A549 (cell line): ENCODE results near the gene UFM1. TPM values are rescaled to one million over a fixed set of nuclear protein-coding genes. Genes with fewer than 3 reads are reported as not detected.

ENCODE experiments used
- ATAC-seq, 2 experiments: fragments of 200-7000 bp in 1 of 2; fragments of >200 bp in 1 of 2; cut with Nextera tagmentation in 1 of 2; cut with Tn5 transposase in 1 of 2; 3 replicates each; pipeline versions ENCODE4 v1.8.0 to v1.9.1; 2018 to 2020; ENCODE audit warnings: mild to moderate bottlenecking in 1 of 2, moderate library complexity in 1 of 2
- CTCF ChIA-PET: fragments of 300-600 bp; sonication (Branson Sonifier 250); formaldehyde crosslinking; extraction: SDS; loops from one replicate; lab custom pipeline; 2021; ENCODE audit warnings: antibody characterized with exemption, inconsistent platforms; lab: Yijun Ruan, JAX
- POLR2A ChIA-PET: fragments of 350-600 bp; formaldehyde crosslinking; extraction: SDS; loops from one replicate; lab custom pipeline; 2021; ENCODE audit warnings: antibody characterized with exemption, inconsistent platforms; lab: Yijun Ruan, JAX
- DNase-seq, 2 experiments: peaks; one replicate each; pipeline versions ENCODE4 v3.0.0 to v3.0.0-alpha.2; 2011 to 2016; ENCODE audit warnings: low read depth in 1 of 2, low spot score in 1 of 2
- FAIRE-seq: peaks from 2 replicates; lab custom pipeline; 2011; peaks lifted over from hg19 to GRCh38; lab: Jason Lieb, UNC
- H3K27ac ChIP-seq, 2 experiments: fragments of >200 bp; sonication (Bioruptor Twin); formaldehyde crosslinking; 3 replicates each; pipeline ENCODE4 v1.5.1; 2016 to 2017
- H3K4me1 ChIP-seq: fragments of >200 bp; sonication (Bioruptor Twin); formaldehyde crosslinking; 3 replicates; pipeline ENCODE4 v1.6.1; 2016
- H3K4me2 ChIP-seq: fragments of >200 bp; sonication (Bioruptor Twin); formaldehyde crosslinking; 3 replicates; pipeline ENCODE4 v1.6.1; 2016
- H3K4me3 ChIP-seq: fragments of >200 bp; sonication (Bioruptor Twin); formaldehyde crosslinking; 3 replicates; pipeline ENCODE4 v1.5.1; 2016
- H3K9me3 ChIP-seq: fragments of >200 bp; sonication (Bioruptor Twin); formaldehyde crosslinking; 3 replicates; pipeline ENCODE4 v1.6.1; 2016
- CBX2 ChIP-seq: fragments of 200-600 bp; sonication (generic); IDR thresholded peaks from 2 replicates; pipeline ENCODE4 v1.6.1; 2016; ENCODE audit warnings: low read depth, mild to moderate bottlenecking, borderline replicate concordance
- CBX8 ChIP-seq: fragments of 200-600 bp; sonication (generic); IDR thresholded peaks from 2 replicates; pipeline ENCODE4 v1.6.1; 2016
- CEBPB ChIP-seq, 2 experiments: fragments of >200 bp in 1 of 2; sonication (Bioruptor Twin) in 1 of 2; formaldehyde crosslinking in 1 of 2; IDR thresholded peaks; 2 replicates each; pipeline ENCODE4 v1.6.1; 2012 to 2016
- CHD2 ChIP-seq: fragments of 150-350 bp; IDR thresholded peaks from 2 replicates; pipeline ENCODE4 v1.6.1; 2014; ENCODE audit warnings: low read length; ENCODE audit not compliant: partially characterized antibody
- CHD4 ChIP-seq: fragments of 200-600 bp; sonication (generic); IDR thresholded peaks from 2 replicates; pipeline ENCODE4 v1.6.1; 2016; ENCODE audit warnings: antibody characterized with exemption, mild to moderate bottlenecking, borderline replicate concordance
- CTCF ChIP-seq: fragments of >200 bp; sonication (Bioruptor Twin); formaldehyde crosslinking; IDR thresholded peaks from 3 replicates; pipeline ENCODE4 v1.5.1; 2016
- ELK1 ChIP-seq: fragments of 150-350 bp; IDR thresholded peaks from 2 replicates; pipeline ENCODE4 v1.6.1; 2014; ENCODE audit warnings: low read depth, mild to moderate bottlenecking, low read length
- EP300 ChIP-seq, 2 experiments: fragments of >200 bp; sonication (Bioruptor Twin); formaldehyde crosslinking; IDR thresholded peaks; 2 replicates in 1 of 2; 3 replicates in 1 of 2; pipeline ENCODE4 v1.6.1; 2016 to 2017
- FOSB ChIP-seq: fragments of 250-450 bp; sonication (Bioruptor Pico); IDR thresholded peaks from 2 replicates; pipeline ENCODE4 v1.5.0; 2020; ENCODE audit warnings: mild to moderate bottlenecking, moderate library complexity
- GATA3 ChIP-seq: IDR thresholded peaks from 2 replicates; pipeline ENCODE4 v1.6.1; 2012; ENCODE audit warnings: borderline replicate concordance
- HES2 ChIP-seq: fragments of >200 bp; sonication (Bioruptor Twin); formaldehyde crosslinking; IDR thresholded peaks from 2 replicates; pipeline ENCODE4 v1.6.1; 2016
- HOXA7 ChIP-seq: fragments of 250-450 bp; sonication (Bioruptor Pico); IDR thresholded peaks from 2 replicates; pipeline ENCODE4 v1.5.0; 2020; ENCODE audit warnings: mild to moderate bottlenecking, moderate library complexity
- MYC ChIP-seq: IDR thresholded peaks from 2 replicates; pipeline ENCODE4 v1.6.1; 2012; ENCODE audit warnings: mild to moderate bottlenecking, inconsistent platforms, low read length, improper control_type of control experiment, borderline replicate concordance
- NFE2L2 ChIP-seq: fragments of 150-350 bp; conservative IDR thresholded peaks from 2 replicates; pipeline ENCODE4 v1.6.1; 2014; ENCODE audit warnings: low read length
- NPAS2 ChIP-seq: fragments of 250-450 bp; sonication (Bioruptor Pico); IDR thresholded peaks from 2 replicates; pipeline ENCODE4 v1.8.0; 2022; ENCODE audit warnings: mild to moderate bottlenecking, moderate library complexity, borderline replicate concordance
- NR3C1 ChIP-seq: fragments of >200 bp; sonication (Bioruptor Twin); formaldehyde crosslinking; IDR thresholded peaks from 3 replicates; pipeline ENCODE4 v1.6.1; 2017
- PBX3 ChIP-seq: IDR thresholded peaks from 2 replicates; pipeline ENCODE4 v1.6.1; 2012
- PHF8 ChIP-seq: fragments of 200-600 bp; sonication (generic); IDR thresholded peaks from 2 replicates; pipeline ENCODE4 v1.6.1; 2016; ENCODE audit warnings: low read depth, mild to moderate bottlenecking, antibody characterized with exemption, moderate library complexity, borderline replicate concordance
- POLR2AphosphoS2 ChIP-seq: conservative IDR thresholded peaks from 2 replicates; pipeline ENCODE4 v1.6.1; 2012; ENCODE audit warnings: low read length, improper control_type of control experiment, inconsistent platforms
- RAD21 ChIP-seq, 2 experiments: fragments of >200 bp in 1 of 2; sonication (Bioruptor Twin) in 1 of 2; formaldehyde crosslinking in 1 of 2; IDR thresholded peaks in 1 of 2; conservative IDR thresholded peaks in 1 of 2; 2 replicates in 1 of 2; 3 replicates in 1 of 2; pipeline ENCODE4 v1.6.1; 2012 to 2018; ENCODE audit warnings: inconsistent platforms in 1 of 2
- RARB ChIP-seq: fragments of 250-450 bp; sonication (Bioruptor Pico); IDR thresholded peaks from 2 replicates; pipeline ENCODE4 v1.8.0; 2021; ENCODE audit warnings: mild to moderate bottlenecking, moderate library complexity
- RCOR1 ChIP-seq: fragments of 150-350 bp; IDR thresholded peaks from 2 replicates; pipeline ENCODE4 v1.6.1; 2014; ENCODE audit warnings: antibody characterized with exemption, low read length, low read depth
- SMC3 ChIP-seq: fragments of >200 bp; sonication (Bioruptor Twin); formaldehyde crosslinking; IDR thresholded peaks from 3 replicates; pipeline ENCODE4 v1.6.1; 2018; ENCODE audit warnings: inconsistent platforms
- SREBF2 ChIP-seq: fragments of 450-650 bp; IDR thresholded peaks from 2 replicates; pipeline ENCODE4 v1.6.1; 2014; ENCODE audit warnings: mild to moderate bottlenecking, moderate library complexity
- TFCP2L1 ChIP-seq: fragments of 250-450 bp; sonication (Bioruptor Pico); IDR thresholded peaks from 2 replicates; pipeline ENCODE4 v1.5.0; 2021; ENCODE audit warnings: mild to moderate bottlenecking
- TP53 ChIP-seq: fragments of 250-450 bp; sonication (Bioruptor Pico); IDR thresholded peaks from 2 replicates; pipeline ENCODE4 v1.5.0; 2021; ENCODE audit warnings: mild to moderate bottlenecking, moderate library complexity
- USF2 ChIP-seq: fragments of 450-650 bp; IDR thresholded peaks from 2 replicates; pipeline ENCODE4 v1.6.1; 2014; ENCODE audit warnings: antibody characterized with exemption
- ZC3H11A ChIP-seq: fragments of 450-650 bp; IDR thresholded peaks from 2 replicates; pipeline ENCODE4 v1.6.1; 2014; ENCODE audit warnings: antibody characterized with exemption, mild to moderate bottlenecking
- ZNF302 ChIP-seq: fragments of 250-450 bp; sonication (Bioruptor Pico); IDR thresholded peaks from 2 replicates; pipeline ENCODE4 v1.9.0; 2021; ENCODE audit warnings: inconsistent platforms, mild to moderate bottlenecking, moderate library complexity
- WGBS: methylation state at CpG from one replicate; pipeline ENCODE4 v1.1.6; 2017; ENCODE audit errors: missing lambda C conversion rate; 5-methylcytosine and 5-hydroxymethylcytosine counted together
- polyA plus RNA-seq, 4 experiments: library from polyadenylated mRNA; depleted of rRNA in 3 of 4; stranded (reverse); fragments of >200 nt; fragmentation: RNase III in 1 of 4; extraction: RNeasy Plus Mini Kit Qiagen cat#74134 plus additional on column Dnase treatment in 1 of 4; gene quantifications; 2 replicates in 3 of 4; 3 replicates in 1 of 4; pipeline ENCODE4 v1.2.3, GENCODE V29; 2011 to 2017

The UFM1 gene
- polyA plus RNA-seq, 2 of the 4 experiments (the other 2 are of a cell fraction), result 35.7 to 67.6 TPM

- H3K9me3 ChIP-seq, result no peaks in the 10 kb centered on the region
- POLR2A ChIA-PET, result interaction anchor here (1.2 kb wide), 1 partner anchor 9 kb away, joined by 3 read pairs; the partner anchor contains the start of gene UFM1
- H3K27ac ChIP-seq, result no peak overlapping the region
- H3K4me2 ChIP-seq, result no peak overlapping the region
- DNase-seq (no peak), ATAC-seq (no peak), FAIRE-seq (no peak)
- CTCF ChIA-PET, result no interaction called here
- peaks cover 5% of the 10 kb centered on the region; the same call in 1 of the 3 replicates for H3K4me1 ChIP-seq
- no peak for TF ChIP-seq SREBF2
- no peak for TF ChIP-seq ELK1
- no peak for TF ChIP-seq CHD2
- TF ChIP-seq RARB (CRISPR knock-in tag), result no peak
- no peak for TF ChIP-seq ZC3H11A
- TF ChIP-seq NPAS2 (CRISPR knock-in tag), result no peak
- TF ChIP-seq TP53 (CRISPR knock-in tag), result no peak
- no peak for TF ChIP-seq GATA3
- TF ChIP-seq MYC, result no peak
- no peak for TF ChIP-seq CEBPB (IDR thresholded peaks at IDR 0.05)
- TF ChIP-seq TFCP2L1 (CRISPR knock-in tag), result no peak
- no peak for TF ChIP-seq NFE2L2
- no peak for TF ChIP-seq USF2
- TF ChIP-seq RCOR1, result no peak
- no peak for TF ChIP-seq POLR2AphosphoS2
- no peak for TF ChIP-seq NR3C1
- no peak for TF ChIP-seq SMC3
- no peak for TF ChIP-seq EP300 (IDR thresholded peaks at IDR 0.05)
- no peak for TF ChIP-seq PBX3
- TF ChIP-seq HOXA7, result no peak
- 93% methylated on average over 4 of the region's 4 CpGs for WGBS
- H3K4me3 ChIP-seq, result no peak overlapping the region
Observed at GRCh38 chr13:38358684-38359083, 9.0 kb downstream of the UFM1 start.

GRCh38 chr13:38361542-38362262 is 12.1 kb downstream of the UFM1 start:
- H3K9me3 ChIP-seq, result no peaks in the 10 kb centered on the region
- ChIA-PET CTCF (no interaction called here), POLR2A (no interaction called here)
- no peak for TF ChIP-seq USF2
- no peak for TF ChIP-seq RAD21 (conservative IDR thresholded peaks at IDR 0.05 in 1 of 2, IDR thresholded peaks at IDR 0.05 in 1 of 2)
- no peak for TF ChIP-seq FOSB
- no peak for TF ChIP-seq SREBF2
- TF ChIP-seq PHF8, result no peak
- no peak for TF ChIP-seq ZNF302 (CRISPR knock-in tag)
- TF ChIP-seq HES2, result no peak
- no peak for TF ChIP-seq CBX2
- TF ChIP-seq CBX8, result no peak
- TF ChIP-seq CHD4, result no peak
- no peak for TF ChIP-seq CTCF
- no peak for TF ChIP-seq HOXA7
- DNase-seq, result no peak
- FAIRE-seq, result no peak
- H3K4me3 ChIP-seq, result no peak overlapping the region
- no peak overlapping the region for H3K4me2 ChIP-seq
- H3K27ac ChIP-seq, result no peak overlapping the region
- 88% methylated on average over 4 of the region's 4 CpGs for WGBS
- ATAC-seq, result no peak
- peaks cover 5% of the 10 kb centered on the region; the same call in 1 of the 3 replicates for H3K4me1 ChIP-seq
